GM21619 (cell line): ENCODE measurements around the gene ZNF79.

ENCODE experiments used
- ATAC-seq: cut with Tn5 transposase; IDR thresholded peaks from one replicate; pipeline ENCODE4 v1.9.1; 2021; ENCODE audit not compliant: unreplicated experiment

Gene ZNF79

GRCh38 chr9:127423476-127423933 lies 677 bp upstream of the ZNF79 start:
- no peak for ATAC-seq

GRCh38 chr9:127424676-127424999 lies 456 bp downstream of the ZNF79 start:
- ATAC-seq = no peak

GRCh38 chr9:127426756-127427155 lies 2.6 kb downstream of the ZNF79 start:
- ATAC-seq = no peak

GRCh38 chr9:127428348-127428747 lies 4.2 kb downstream of the ZNF79 start:
- ATAC-seq = no peak

GRCh38 chr9:127430415-127430814 lies 6.2 kb downstream of the ZNF79 start:
- ATAC-seq = no peak

- no peak for ATAC-seq
Observed at GRCh38 chr9:127437497-127438264, 13.5 kb downstream of the ZNF79 start.

- ATAC-seq = no peak
Observed at GRCh38 chr9:127438394-127438793, 14.2 kb downstream of the ZNF79 start.

- no peak for ATAC-seq
Observed at GRCh38 chr9:127444283-127444920, 20.2 kb downstream of the ZNF79 start.

- no peak for ATAC-seq
Observed at GRCh38 chr9:127444921-127445850, 21.0 kb downstream of the ZNF79 start.

- no peak for ATAC-seq
Observed at GRCh38 chr9:127445851-127446712, 21.9 kb downstream of the ZNF79 start.

GRCh38 chr9:127446713-127447415 lies 22.7 kb downstream of the ZNF79 start:
- ATAC-seq = no peak

- ATAC-seq = no peak
Observed at GRCh38 chr9:127447416-127448111, 23.4 kb downstream of the ZNF79 start.

- no peak for ATAC-seq
Observed at GRCh38 chr9:127448112-127448805, 24.1 kb downstream of the ZNF79 start.

GRCh38 chr9:127449332-127449966 lies 25.3 kb downstream of the ZNF79 start:
- no peak for ATAC-seq

GRCh38 chr9:127450243-127450760 lies 26.1 kb downstream of the ZNF79 start:
- no peak for ATAC-seq

GRCh38 chr9:127450830-127451607 lies 26.8 kb downstream of the ZNF79 start, which contains the start of the genes LRSAM1 and RPL12:
TSS of gene LRSAM1 (plus strand) at chr9:127451510. CDS start at chr9:127454528, 3,018 bp downstream.
TSS of gene RPL12 (minus strand) at chr9:127451406. CDS start at chr9:127451317, 89 bp downstream.
- ATAC-seq = peak; percentile 60

GRCh38 chr9:127451608-127451857 lies 27.4 kb downstream of the ZNF79 start:
- peak; percentile 15 for ATAC-seq
